H9 (cell line): ENCODE data around the gene RAF1. TPM values are rescaled to one million over a fixed set of nuclear protein-coding genes. Genes with fewer than 3 reads are reported as not detected.
A peak's percentile ranks its signal among the peaks of the same experiment; 100 is the strongest.

Source experiments
- DNase-seq: peaks from one replicate; pipeline ENCODE4 v3.0.0-alpha.2; 2017
- H2AFZ ChIP-seq: one replicate; pipeline ENCODE4 v1.6.1; 2013; ENCODE audit warnings: mild to moderate bottlenecking, low read length, control low read depth, moderate library complexity
- H2AK5ac ChIP-seq: 2 replicates; pipeline ENCODE4 v1.6.1; 2013; ENCODE audit warnings: low read length, control low read depth, mixed read lengths; ENCODE audit not compliant: insufficient read length
- H2BK120ac ChIP-seq: one replicate; pipeline ENCODE4 v1.6.1; 2013; ENCODE audit warnings: low read depth, mild to moderate bottlenecking, low read length, control low read depth, inconsistent platforms; ENCODE audit not compliant: poor library complexity, severe bottlenecking
- H2BK12ac ChIP-seq: 2 replicates; pipeline ENCODE4 v1.6.1; 2013; ENCODE audit warnings: low read length, control low read depth, mixed read lengths, low read depth; ENCODE audit not compliant: insufficient read length
- H2BK15ac ChIP-seq: 2 replicates; pipeline ENCODE4 v1.6.1; 2013; ENCODE audit warnings: low read depth, low read length, control low read depth
- H2BK20ac ChIP-seq: one replicate; pipeline ENCODE4 v1.6.1; 2013; ENCODE audit warnings: low read depth, mild to moderate bottlenecking, low read length, control low read depth, inconsistent platforms; ENCODE audit not compliant: poor library complexity, severe bottlenecking
- H2BK5ac ChIP-seq: 2 replicates; pipeline ENCODE4 v1.6.1; 2013; ENCODE audit warnings: low read length, control low read depth, mixed read lengths; ENCODE audit not compliant: insufficient read length
- H3K14ac ChIP-seq: 2 replicates; pipeline ENCODE4 v1.6.1; 2013; ENCODE audit warnings: low read length, control low read depth; ENCODE audit not compliant: insufficient read depth
- H3K18ac ChIP-seq: 2 replicates; pipeline ENCODE4 v1.6.1; 2013; ENCODE audit warnings: low read depth, mild to moderate bottlenecking, mixed read lengths, low read length, control low read depth; ENCODE audit not compliant: insufficient read length
- H3K23ac ChIP-seq: 2 replicates; pipeline ENCODE4 v1.6.1; 2013; ENCODE audit warnings: low read length, control low read depth, mixed read lengths, low read depth; ENCODE audit not compliant: insufficient read length
- H3K23me2 ChIP-seq: 2 replicates; pipeline ENCODE4 v1.6.1; 2013; ENCODE audit warnings: low read depth, mild to moderate bottlenecking, mixed read lengths, low read length, control low read depth; ENCODE audit not compliant: insufficient read length, poor library complexity, severe bottlenecking
- H3K27ac ChIP-seq: 2 replicates; pipeline ENCODE4 v1.5.1; 2013; ENCODE audit warnings: low read length, control low read depth, mixed read lengths, low read depth; ENCODE audit not compliant: insufficient read length
- H3K27me3 ChIP-seq: 2 replicates; pipeline ENCODE4 v1.6.1; 2013; ENCODE audit warnings: low read length, control low read depth, inconsistent platforms; ENCODE audit not compliant: insufficient read depth
- H3K4ac ChIP-seq: 2 replicates; pipeline ENCODE4 v1.6.1; 2013; ENCODE audit warnings: low read depth, mild to moderate bottlenecking, control low read depth, inconsistent platforms, low read length, moderate library complexity
- H3K4me1 ChIP-seq: 2 replicates; pipeline ENCODE4 v1.6.1; 2013; ENCODE audit warnings: low read length, control low read depth, inconsistent platforms; ENCODE audit not compliant: insufficient read depth
- H3K4me2 ChIP-seq: 2 replicates; pipeline ENCODE4 v1.6.1; 2013; ENCODE audit warnings: low read length, control low read depth, mixed read lengths; ENCODE audit not compliant: insufficient read length, insufficient read depth
- H3K56ac ChIP-seq: 2 replicates; pipeline ENCODE4 v1.6.1; 2013; ENCODE audit warnings: low read depth, mild to moderate bottlenecking, mixed read lengths, low read length, control low read depth; ENCODE audit not compliant: insufficient read length
- H3K79me1 ChIP-seq: 2 replicates; pipeline ENCODE4 v1.6.1; 2013; ENCODE audit warnings: low read depth, mild to moderate bottlenecking, moderate library complexity, low read length, control low read depth, inconsistent platforms; ENCODE audit not compliant: insufficient read depth, poor library complexity, severe bottlenecking
- H3K79me2 ChIP-seq: 2 replicates; pipeline ENCODE4 v1.6.1; 2013; ENCODE audit warnings: low read length, control low read depth, inconsistent platforms; ENCODE audit not compliant: insufficient read depth
- H3K9ac ChIP-seq: 2 replicates; pipeline ENCODE4 v1.6.1; 2013; ENCODE audit warnings: low read length, control low read depth, mixed read lengths; ENCODE audit not compliant: insufficient read length; ENCODE audit errors: extremely low read depth
- H3K9me3 ChIP-seq: one replicate; pipeline ENCODE4 v1.6.1; 2013; ENCODE audit warnings: low read depth, low read length, inconsistent platforms; ENCODE audit not compliant: control insufficient read depth
- H3T11ph ChIP-seq: one replicate; pipeline ENCODE4 v1.6.1; 2013; ENCODE audit warnings: mild to moderate bottlenecking, low read length, control low read depth, inconsistent platforms
- H4K20me1 ChIP-seq: one replicate; pipeline ENCODE4 v1.6.1; 2013; ENCODE audit not compliant: control insufficient read depth, insufficient read length, insufficient read depth
- H4K5ac ChIP-seq: 2 replicates; pipeline ENCODE4 v1.6.1; 2013; ENCODE audit warnings: low read depth, mild to moderate bottlenecking, mixed read lengths, low read length, control low read depth; ENCODE audit not compliant: insufficient read length
- H4K8ac ChIP-seq: replicated peaks from 2 replicates; pipeline ENCODE4 v1.6.1; 2013; ENCODE audit warnings: low read length, control low read depth, mixed read lengths, low read depth; ENCODE audit not compliant: insufficient read length
- H4K91ac ChIP-seq: 2 replicates; pipeline ENCODE4 v1.6.1; 2013; ENCODE audit warnings: low read depth, mild to moderate bottlenecking, moderate library complexity, mixed read lengths, low read length, control low read depth; ENCODE audit not compliant: insufficient read length
- H3K27ac Mint-ChIP-seq, 3 experiments: 2 replicates in 2 of 3; 3 replicates in 1 of 3; pipeline ENCODE4 v1.8.0; 2020 to 2021; ENCODE audit warnings: mixed read lengths in 3 of 3, mild to moderate bottlenecking in 1 of 3, moderate library complexity in 1 of 3
- H3K27me3 Mint-ChIP-seq: 2 replicates; pipeline ENCODE4 v1.8.0; 2021; ENCODE audit warnings: low read depth, mild to moderate bottlenecking, moderate library complexity, mixed read lengths
- H3K36me3 Mint-ChIP-seq, 3 experiments: 2 replicates in 2 of 3; 3 replicates in 1 of 3; pipeline ENCODE4 v1.8.0; 2020 to 2021; ENCODE audit warnings: low read depth in 3 of 3, mixed read lengths in 3 of 3; ENCODE audit not compliant: insufficient read depth in 1 of 3
- H3K4me1 Mint-ChIP-seq, 2 experiments: 2 replicates each; pipeline ENCODE4 v1.8.0; 2020; ENCODE audit warnings: mixed read lengths in 2 of 2
- H3K4me3 Mint-ChIP-seq, 2 experiments: 2 replicates in 1 of 2; 3 replicates in 1 of 2; pipeline ENCODE4 v1.8.0; 2020 to 2021; ENCODE audit warnings: mild to moderate bottlenecking in 2 of 2, mixed read lengths in 2 of 2, moderate library complexity in 1 of 2
- H3K9me3 Mint-ChIP-seq, 2 experiments: 2 replicates in 1 of 2; 3 replicates in 1 of 2; pipeline ENCODE4 v1.8.0; 2020; ENCODE audit warnings: mild to moderate bottlenecking in 2 of 2, mixed read lengths in 2 of 2, moderate library complexity in 1 of 2
- CTCF ChIP-seq: fragments of 200-600 bp; sonication (generic); conservative IDR thresholded peaks from 3 replicates; pipeline ENCODE4 v1.8.0; 2021; ENCODE audit warnings: antibody characterized with exemption, mild to moderate bottlenecking
- WGBS: extraction: QIAGEN DNeasy Blood & Tissue Kit; methylation state at CpG from one replicate; pipeline ENCODE4 v1.1.7; 2013; ENCODE audit warnings: missing lambda C conversion rate, low lambda C conversion rate, mixed read lengths; ENCODE audit not compliant: insufficient read length; ENCODE audit errors: extremely low coverage; 5-methylcytosine and 5-hydroxymethylcytosine counted together
- total RNA-seq: library from RNA; stranded (reverse); gene quantifications from 2 replicates; pipeline ENCODE4 v1.2.1, GENCODE V29; 2021

The RAF1 gene
- total RNA-seq, 1 experiment from 2014 or later, result 112 TPM

GRCh38 chr3:12584083-12584482, 79.8 kb downstream of the RAF1 start:
- H4K5ac ChIP-seq, result no peak overlapping the region
- DNase-seq, result no peak
- H2BK5ac ChIP-seq, result no peak overlapping the region
- H3K56ac ChIP-seq, result no peak overlapping the region
- no peak overlapping the region for H2AFZ ChIP-seq
- H4K8ac ChIP-seq, result no peak overlapping the region
- H3K79me1 ChIP-seq, result no peaks in the 10 kb centered on the region
- no peak overlapping the region for H3K4ac ChIP-seq
- H3K14ac ChIP-seq, result no peak overlapping the region
- no peak overlapping the region for H2AK5ac ChIP-seq
- no peak overlapping the region for H3K9ac ChIP-seq
- no peak overlapping the region for H4K91ac ChIP-seq
- no peaks in the 10 kb centered on the region for H3K27me3 ChIP-seq
- H3K18ac ChIP-seq, result no peak overlapping the region
- no peaks in the 10 kb centered on the region for H4K20me1 ChIP-seq
- no CpG with 5 or more reads among the region's 2 CpGs for WGBS
- H3K4me1 ChIP-seq, result no peaks in the 10 kb centered on the region
- no peak overlapping the region for H3K23ac ChIP-seq
- no peak overlapping the region for H2BK15ac ChIP-seq
- no peak overlapping the region for H3K4me2 ChIP-seq
- peak overlapping the region; percentile 59 to 76 (median 68); a peak in 3 of 7 replicates for H3K27ac Mint-ChIP-seq
- no peaks in the 10 kb centered on the region for H3K23me2 ChIP-seq
- H3K9me3 ChIP-seq, result no peaks in the 10 kb centered on the region
- H3K27ac ChIP-seq, result no peak overlapping the region
- H3K27me3 Mint-ChIP-seq, result no peaks in the 10 kb centered on the region
- H2BK12ac ChIP-seq, result no peak overlapping the region
- H3K36me3 Mint-ChIP-seq, result peaks cover 28 to 80% (median 72%) of the 10 kb centered on the region in 3 experiments
- peaks cover 0 to 4% of the 10 kb centered on the region in 2 experiments; a peak in 1 of 4 replicates for H3K4me1 Mint-ChIP-seq
- no peak overlapping the region for H2BK20ac ChIP-seq
- no peaks in the 10 kb centered on the region for H3K79me2 ChIP-seq
- no peaks in the 10 kb centered on the region for H3K9me3 Mint-ChIP-seq
- H2BK120ac ChIP-seq, result no peak overlapping the region
- no peak overlapping the region for H3K4me3 Mint-ChIP-seq
- no peak overlapping the region for H3T11ph ChIP-seq
- no peak for TF ChIP-seq CTCF
